ENCODE data around the gene VPS16.

Gene VPS16

DNA sequence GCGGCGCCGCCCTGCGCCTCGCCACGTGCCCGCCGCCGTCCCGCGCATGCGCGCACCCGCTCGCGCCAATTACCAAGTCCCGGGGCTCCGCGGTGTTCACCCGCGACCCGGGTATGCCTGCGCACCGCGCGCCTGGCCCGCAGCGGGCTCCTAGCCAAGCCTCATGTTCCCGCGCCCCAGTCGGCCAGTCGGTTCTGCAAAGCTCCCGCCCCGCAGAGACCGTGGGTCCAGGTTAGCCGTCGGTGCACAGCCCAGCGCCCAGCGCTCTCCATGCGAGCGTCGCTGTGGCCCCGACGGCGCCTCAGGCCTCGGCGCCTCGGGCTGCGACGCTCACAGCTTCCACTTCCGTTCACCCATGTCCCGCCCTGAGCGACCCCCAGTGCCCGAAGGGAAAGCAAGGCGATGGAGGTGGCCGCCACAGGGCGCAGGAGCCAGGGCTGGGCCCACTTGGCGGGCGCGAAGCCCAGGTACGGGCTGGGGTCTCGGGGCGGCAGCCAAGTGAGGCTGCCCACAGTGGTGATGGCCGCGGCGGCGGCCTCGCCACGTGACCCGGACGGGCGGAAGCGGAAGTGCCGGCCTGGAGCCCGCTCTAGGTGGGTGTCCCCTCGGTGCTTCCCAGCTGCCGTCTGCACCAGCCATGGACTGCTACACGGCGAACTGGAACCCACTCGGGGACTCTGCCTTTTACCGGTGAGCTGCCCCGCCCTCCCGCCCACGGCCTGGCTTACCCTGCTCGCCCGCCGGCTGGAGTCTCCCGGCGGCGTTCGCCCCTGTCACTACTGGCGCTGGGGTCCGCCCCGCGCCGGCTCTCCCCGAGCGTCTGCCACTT, at the start of gene VPS16, which contains the start of gene PCED1A:
Gene VPS16 (plus strand): TSS at position 608 of the 829 bp plus-strand sequence. CDS start 30 bp downstream, at position 638.
Gene PCED1A (minus strand): TSS at position 518 of the 829 bp plus-strand sequence. CDS start 743 bp downstream, outside the sequence.
- peak; percentile 84 for DNase-seq (ENCODE audit: low read depth)
- H3K4me3 ChIP-seq (ENCODE audit: low read length): peak within 1 kb of the TSS; percentile 86
- TF ChIP-seq, protein P1, sequence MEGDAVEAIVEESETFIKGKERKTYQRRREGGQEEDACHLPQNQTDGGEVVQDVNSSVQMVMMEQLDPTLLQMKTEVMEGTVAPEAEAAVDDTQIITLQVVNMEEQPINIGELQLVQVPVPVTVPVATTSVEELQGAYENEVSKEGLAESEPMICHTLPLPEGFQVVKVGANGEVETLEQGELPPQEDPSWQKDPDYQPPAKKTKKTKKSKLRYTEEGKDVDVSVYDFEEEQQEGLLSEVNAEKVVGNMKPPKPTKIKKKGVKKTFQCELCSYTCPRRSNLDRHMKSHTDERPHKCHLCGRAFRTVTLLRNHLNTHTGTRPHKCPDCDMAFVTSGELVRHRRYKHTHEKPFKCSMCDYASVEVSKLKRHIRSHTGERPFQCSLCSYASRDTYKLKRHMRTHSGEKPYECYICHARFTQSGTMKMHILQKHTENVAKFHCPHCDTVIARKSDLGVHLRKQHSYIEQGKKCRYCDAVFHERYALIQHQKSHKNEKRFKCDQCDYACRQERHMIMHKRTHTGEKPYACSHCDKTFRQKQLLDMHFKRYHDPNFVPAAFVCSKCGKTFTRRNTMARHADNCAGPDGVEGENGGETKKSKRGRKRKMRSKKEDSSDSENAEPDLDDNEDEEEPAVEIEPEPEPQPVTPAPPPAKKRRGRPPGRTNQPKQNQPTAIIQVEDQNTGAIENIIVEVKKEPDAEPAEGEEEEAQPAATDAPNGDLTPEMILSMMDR (IDR thresholded peaks at IDR 0.05; ENCODE audit: insufficient read depth, low read depth, low read length, missing control alignments): no peak

DNA sequence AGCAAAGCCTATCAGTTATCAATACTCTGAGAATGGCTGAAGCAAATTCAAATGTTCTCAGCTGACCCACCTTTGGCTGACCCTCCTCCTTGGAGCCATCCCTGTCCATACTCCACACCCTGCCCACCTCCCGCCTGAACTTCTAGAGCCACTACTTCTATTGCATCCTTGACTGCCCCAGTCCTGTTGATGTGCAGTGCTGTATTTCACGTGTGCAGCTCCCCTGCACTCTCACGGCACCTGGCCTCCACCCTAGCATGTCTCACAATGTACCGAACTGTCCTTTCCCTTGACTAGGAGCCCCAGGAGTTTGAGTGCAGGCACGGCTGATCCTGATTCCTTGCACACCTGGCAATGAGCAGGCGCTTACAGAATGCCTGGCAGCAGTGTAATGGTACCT, 47.1 kb upstream of the VPS16 start:
- H3K4me3 ChIP-seq (ENCODE audit: low read length): no peak overlapping the region
- no peak for DNase-seq (ENCODE audit: low read depth)
- TF ChIP-seq, protein P1 (IDR thresholded peaks at IDR 0.05; ENCODE audit: insufficient read depth, low read depth, low read length, missing control alignments): no peak

DNA sequence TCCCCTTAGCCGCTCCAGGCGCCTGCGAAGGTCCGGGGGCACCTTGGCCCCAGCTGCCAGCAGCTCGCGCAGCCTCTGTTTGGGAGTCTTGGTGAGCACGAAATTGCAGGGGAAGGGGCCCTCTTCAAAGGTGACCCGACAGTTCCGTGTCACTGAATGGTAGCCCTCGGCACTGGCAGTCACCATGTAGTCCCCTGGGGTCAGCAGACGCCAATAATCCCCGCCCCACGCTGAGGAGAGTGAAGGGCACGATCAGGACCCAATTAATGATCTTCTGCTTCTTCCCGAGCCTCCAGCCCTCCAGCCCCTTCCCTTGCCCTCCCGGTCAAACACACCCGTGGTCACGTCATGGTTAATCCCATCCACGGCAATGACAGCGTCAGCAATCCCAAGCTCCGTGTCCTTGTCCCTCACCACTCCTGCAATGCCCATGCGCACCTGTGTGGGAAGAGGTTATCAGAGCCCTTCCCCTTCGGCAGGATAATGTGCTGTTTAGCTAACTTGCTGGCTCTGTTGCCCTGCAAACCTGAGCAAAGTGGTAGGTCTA, 46.3 kb upstream of the VPS16 start:
- TF ChIP-seq, protein P1 (IDR thresholded peaks at IDR 0.05; ENCODE audit: insufficient read depth, low read depth, low read length, missing control alignments): no peak
- DNase-seq (ENCODE audit: low read depth): no peak
- no peak overlapping the region for H3K4me3 ChIP-seq (ENCODE audit: low read length)

DNA sequence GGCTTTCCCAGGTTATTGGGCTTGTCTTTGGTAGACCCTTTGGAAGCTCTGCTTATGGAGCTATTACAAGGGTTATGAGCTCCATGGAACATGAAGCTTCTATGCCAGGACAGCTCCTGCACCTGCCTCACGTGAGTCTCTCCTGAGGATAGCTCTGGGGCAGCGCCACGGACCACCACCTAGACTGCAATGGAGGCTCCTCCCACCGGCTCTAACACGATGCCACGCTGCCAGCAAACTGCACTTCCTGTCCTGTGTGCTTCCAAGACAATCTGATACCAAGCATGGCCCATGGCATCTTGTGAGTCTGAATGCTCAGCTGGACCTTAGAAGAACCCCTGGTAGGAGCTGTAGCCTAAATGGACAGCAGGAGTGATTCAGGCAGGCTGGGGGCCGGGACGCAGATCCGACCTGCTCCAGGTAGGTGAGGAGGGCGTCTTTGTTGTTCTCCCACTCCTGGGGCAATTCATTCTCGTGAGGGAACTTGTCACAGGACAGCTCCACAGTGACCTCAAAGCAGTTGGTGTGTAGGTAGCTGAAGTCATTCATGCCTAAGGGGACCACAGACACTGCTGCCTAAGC, 45.6 kb upstream of the VPS16 start:
- no peak for DNase-seq (ENCODE audit: low read depth)
- no peak overlapping the region for H3K4me3 ChIP-seq (ENCODE audit: low read length)
- TF ChIP-seq, protein P1 (IDR thresholded peaks at IDR 0.05; ENCODE audit: insufficient read depth, low read depth, low read length, missing control alignments): no peak

DNA sequence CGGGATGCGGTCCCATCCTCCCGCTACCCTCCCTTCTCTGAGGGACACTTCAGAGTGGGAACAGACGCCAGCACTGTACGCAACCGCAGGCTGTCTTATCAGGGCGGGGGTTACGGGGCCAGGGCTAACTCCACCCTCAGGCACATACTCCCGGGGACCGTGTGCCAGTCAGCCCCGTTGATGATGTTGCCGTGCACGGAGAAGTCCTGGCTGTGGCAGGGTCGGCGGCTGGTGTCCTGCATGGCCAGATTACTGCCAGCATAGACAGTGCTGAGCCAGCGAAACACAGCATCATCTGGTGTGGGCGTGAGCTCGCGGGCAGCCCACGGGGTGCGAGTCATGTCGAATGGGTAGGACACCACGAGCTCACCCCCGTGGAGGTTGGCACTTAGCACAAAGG, 45.1 kb upstream of the VPS16 start:
- TF ChIP-seq, protein P1 (IDR thresholded peaks at IDR 0.05; ENCODE audit: insufficient read depth, low read depth, low read length, missing control alignments): no peak
- DNase-seq (ENCODE audit: low read depth): no peak
- H3K4me3 ChIP-seq (ENCODE audit: low read length): no peak overlapping the region

DNA sequence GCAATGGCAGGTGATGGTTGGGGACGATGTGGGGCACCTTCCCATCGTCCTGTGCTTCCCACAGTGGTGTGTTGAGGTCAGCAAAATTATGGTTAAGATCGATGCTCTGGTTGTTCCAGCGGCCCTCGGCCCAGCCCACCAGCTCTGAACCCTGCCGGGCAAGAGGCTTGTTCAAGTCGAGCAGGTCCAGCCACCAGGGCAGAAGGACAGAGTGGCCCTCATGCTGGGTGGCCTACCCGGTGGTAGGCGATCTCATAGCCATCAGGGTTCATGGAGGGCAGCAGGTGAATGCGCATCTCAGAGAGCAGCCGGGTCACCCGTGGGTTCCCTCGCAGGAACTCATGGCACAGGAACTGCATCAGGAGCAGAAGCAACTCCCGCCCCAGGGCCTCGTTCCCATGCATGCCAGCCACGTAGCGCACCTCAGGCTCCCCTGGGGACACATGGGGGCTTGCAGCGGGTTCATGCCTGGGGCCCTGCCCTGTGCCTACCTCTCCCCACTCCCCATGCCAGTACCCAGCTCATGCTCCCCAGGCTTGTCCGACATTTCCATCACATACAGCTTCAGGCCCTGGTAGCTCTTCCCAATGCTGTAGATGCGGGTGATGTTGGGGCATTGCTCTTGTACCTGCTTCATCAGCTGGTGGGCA, 44.4 kb upstream of the VPS16 start:
- H3K4me3 ChIP-seq (ENCODE audit: low read length): no peak overlapping the region
- TF ChIP-seq, protein P1 (IDR thresholded peaks at IDR 0.05; ENCODE audit: insufficient read depth, low read depth, low read length, missing control alignments): no peak
- DNase-seq (ENCODE audit: low read depth): no peak

Data from epithelial cell of esophagus (primary cell).